GM19395 (cell line): ENCODE results near the gene PTPRM.

ENCODE experiments used
- ATAC-seq: cut with Tn5 transposase; IDR thresholded peaks from one replicate; pipeline ENCODE4 v1.9.1; 2021; ENCODE audit warnings: mild to moderate bottlenecking, moderate library complexity; ENCODE audit not compliant: unreplicated experiment

Gene PTPRM

GRCh38 chr18:7886436-7886835 lies 319.3 kb downstream of the PTPRM start:
- ATAC-seq, result no peak

- ATAC-seq, result no peak
Observed at GRCh38 chr18:7889515-7889914, 322.4 kb downstream of the PTPRM start.

DNA sequence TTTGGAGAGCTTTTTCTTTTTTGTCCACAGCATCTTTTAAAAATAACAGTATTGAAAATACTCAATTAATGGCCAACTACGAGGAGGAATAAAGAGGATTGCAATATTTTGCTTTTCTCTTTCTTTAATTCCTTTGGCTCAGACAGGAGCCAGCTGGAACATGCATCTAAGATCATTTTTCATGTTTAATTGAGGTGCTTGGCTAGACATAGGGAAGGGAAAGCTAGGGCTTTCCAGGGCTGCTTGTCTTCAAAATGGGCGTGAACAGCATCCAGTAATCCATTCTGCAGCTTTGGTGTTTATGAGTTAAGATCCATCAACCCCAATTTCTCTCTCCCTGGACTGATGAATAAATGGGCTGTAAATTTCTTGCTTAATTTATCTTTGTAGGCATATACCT lies 323.0 kb downstream of the PTPRM start:
- ATAC-seq, result no peak

DNA sequence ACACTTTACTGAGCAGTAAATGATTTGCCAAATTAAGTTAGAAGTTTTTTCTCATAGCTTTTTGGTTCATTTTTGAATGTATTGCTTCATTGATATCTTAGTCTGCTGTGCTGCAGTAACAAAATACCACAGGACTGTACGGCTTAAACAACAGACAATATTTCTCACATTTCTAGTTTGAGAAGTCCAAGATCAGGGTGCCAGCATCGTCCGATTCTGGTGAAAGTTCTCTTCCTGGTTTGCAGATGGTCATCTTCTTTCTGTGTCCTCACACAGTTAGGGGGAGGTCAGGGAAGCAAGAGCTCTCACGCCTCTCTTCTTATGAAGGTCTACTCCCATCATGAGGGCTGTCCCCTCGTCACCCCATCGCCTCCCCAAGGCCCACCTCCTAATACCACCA lies 325.4 kb downstream of the PTPRM start:
- ATAC-seq, result no peak

DNA sequence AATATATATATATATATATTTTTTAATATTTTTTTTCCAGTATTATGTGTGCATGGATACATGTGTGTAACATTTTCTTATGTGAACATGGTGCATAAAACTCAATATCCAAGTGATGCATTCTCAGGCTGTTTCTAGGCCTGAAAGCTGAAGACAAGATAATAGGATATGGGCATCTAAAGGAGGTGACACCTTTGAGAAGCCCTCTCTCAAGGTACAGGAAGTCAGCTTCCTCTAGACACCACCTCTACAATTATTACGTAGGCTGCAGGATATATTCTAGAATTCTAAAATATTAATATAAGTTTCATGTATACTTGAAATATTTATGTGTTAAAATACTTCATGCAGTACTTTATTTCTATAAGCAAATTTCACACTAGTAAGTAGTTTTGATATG lies 327.5 kb downstream of the PTPRM start:
- ATAC-seq, result no peak

DNA sequence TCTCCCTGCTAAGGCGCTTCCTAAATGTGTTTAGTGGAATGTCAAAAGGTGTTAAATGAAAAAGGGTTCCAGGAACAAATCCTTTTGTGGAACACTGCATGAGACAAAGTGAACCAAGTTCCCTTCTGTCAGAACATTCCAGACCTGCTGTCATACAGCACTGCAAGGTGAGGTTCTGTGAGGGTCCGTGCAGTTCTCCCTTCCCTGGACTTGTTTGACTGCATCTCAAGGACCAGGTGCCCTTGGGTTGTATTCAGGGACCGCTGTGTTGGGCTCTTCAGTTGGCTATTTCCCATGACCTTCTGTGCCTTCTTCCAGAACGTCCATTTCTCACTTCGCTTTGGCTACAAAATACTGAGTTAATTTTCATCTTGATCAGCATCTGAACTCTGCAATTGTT lies 328.2 kb downstream of the PTPRM start:
- no peak for ATAC-seq

DNA sequence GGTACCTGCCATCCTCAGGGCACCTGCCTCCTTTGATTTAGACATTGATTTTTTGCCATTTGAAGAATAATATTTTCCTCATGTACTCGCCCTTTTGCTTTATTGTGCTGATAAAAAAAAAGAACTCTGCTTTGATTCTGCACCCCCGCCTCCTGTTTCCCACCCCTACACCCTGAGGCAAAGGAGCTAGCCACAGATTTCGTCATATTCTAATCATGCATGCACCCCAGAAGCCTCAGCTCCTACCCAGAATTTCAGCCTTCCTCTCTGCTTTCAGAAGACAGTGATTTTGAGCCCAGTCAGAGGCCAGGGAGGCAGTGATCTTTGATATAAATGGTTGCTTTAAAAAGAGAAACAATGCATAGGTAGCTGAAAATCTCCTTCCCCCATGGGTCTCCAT lies 329.0 kb downstream of the PTPRM start:
- no peak for ATAC-seq

GRCh38 chr18:7896805-7897518 lies 329.8 kb downstream of the PTPRM start:
- ATAC-seq, result no peak

DNA sequence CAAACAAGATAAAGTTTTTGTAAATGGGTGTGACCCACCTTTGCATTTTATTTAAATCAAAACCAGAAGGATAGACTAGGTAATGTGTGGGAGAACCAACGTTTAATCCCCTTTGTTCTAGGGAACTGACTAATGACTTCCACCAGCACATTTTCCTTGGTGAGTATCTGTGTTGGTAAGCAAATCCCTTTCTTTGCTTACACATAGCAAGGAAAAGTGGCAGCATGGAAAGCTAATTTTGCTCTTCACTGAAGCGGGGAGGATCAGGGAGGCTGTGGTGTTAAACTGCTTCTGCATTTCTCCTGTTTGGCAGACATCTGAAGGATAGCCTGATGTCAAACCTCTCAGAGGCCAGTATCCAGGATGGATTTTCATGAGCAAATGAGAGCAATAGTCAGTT lies 331.1 kb downstream of the PTPRM start:
- no peak for ATAC-seq

- ATAC-seq, result no peak
Observed at GRCh38 chr18:7899078-7899477, 332.0 kb downstream of the PTPRM start.

GRCh38 chr18:7900091-7900490 lies 333.0 kb downstream of the PTPRM start:
- ATAC-seq, result no peak

- ATAC-seq, result no peak
Observed at GRCh38 chr18:7901657-7902056, 334.5 kb downstream of the PTPRM start.

- ATAC-seq, result no peak
Observed at GRCh38 chr18:7902399-7902839, 335.3 kb downstream of the PTPRM start.

- no peak for ATAC-seq
Observed at GRCh38 chr18:7904529-7904928, 337.4 kb downstream of the PTPRM start.

DNA sequence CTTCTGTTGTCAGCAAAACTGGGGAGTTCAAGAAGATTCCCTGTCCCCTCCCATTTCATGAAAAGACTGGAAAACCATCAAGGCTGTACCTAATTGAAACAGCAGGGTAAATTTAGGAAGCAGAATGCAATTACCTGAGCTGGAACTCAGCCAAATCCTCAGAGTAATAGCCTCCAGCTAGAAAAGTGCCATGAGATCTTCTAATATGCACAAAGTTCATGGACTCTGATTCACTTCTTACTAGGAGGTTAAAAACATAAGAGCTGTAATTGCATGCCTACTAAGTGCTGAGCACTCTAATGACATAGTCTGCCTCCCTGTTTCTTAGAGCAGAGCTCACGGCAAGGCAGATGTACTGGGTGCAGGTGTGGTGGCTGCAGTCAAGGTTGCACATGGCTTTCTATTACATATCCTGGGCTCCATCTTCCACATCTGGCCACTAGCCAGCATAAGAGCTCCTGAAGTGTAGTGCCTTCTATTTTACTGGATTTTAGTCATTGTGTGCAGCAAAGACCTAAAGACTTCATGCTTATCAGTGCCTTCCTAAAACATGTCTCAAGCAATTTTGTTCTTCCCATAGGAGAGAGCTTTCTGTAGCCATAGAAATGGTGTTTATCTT lies 341.7 kb downstream of the PTPRM start:
- ATAC-seq, result no peak

DNA sequence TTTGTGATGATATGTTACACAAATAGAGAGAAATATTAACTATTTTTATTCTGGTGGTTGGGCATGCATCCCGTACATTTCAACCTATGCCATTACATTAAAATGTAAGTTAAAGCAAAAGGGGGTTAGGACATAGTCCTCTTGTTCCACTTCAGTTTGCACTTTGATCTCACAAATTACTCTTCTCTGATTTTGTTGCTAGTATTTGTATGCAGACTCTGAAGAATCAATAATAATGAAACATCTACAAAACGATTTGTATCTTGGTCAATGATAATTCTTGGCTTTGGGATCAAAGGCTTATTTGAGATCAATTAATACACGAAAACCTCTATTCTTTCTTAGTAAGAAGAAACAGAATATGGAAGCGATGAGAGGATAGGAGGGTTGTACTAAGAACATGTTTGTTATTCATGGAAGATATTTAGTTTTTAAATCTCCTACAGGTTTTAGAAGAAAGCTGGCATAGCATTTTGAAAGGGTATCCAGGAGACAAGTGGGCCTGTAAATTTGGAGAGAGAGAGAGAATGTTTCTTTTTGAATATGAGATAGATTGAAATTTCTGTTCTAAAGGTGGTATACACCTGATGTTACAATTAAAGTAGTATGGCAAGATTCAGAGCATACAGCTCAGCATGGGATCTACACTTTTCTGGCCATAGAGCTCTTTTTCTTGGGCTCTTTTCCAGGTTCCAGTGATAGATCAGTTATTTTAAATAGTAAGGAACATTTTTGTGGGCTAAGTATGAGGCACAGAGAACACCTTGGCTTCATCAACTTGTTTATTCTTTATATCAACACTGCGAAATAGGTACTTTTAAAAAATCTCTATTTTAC lies 347.9 kb downstream of the PTPRM start:
- no peak for ATAC-seq

- ATAC-seq, result no peak
Observed at GRCh38 chr18:7918701-7919100, 351.6 kb downstream of the PTPRM start.

- ATAC-seq, result no peak
Observed at GRCh38 chr18:7919565-7919964, 352.4 kb downstream of the PTPRM start.

DNA sequence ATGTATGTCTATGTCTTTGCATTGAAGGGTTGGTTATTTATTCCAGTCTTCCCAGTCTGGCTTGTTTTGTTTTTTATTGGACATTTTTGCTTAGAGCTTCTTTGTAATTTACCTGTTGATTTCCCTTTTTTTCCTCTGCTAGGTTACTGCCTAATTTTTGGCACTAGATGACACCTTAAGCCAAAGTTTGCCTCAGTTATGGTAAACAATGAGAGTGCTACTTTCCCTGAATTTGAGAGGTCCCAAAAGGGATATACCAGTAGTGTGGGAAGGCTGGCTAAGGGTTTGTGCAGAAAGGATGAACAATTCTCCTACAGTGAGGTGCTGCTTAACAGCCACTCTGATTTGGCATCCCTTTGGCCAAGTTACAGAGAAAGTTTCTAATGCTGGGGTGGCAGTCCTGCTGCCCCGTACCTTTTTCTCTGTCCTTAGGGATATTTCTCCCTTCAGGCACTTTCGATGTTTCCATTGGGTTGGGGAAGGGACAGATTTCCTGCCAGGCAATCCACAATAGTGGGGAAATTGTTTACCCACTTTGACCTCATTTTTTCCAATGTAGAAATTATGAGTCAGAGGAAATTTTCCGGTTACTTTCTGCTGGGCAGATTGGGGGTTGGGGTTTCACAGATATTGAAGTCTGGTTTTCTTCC lies 354.9 kb downstream of the PTPRM start:
- ATAC-seq, result no peak

- ATAC-seq, result no peak
Observed at GRCh38 chr18:7923105-7923504, 356.0 kb downstream of the PTPRM start.

GRCh38 chr18:7924616-7925015 lies 357.5 kb downstream of the PTPRM start:
- ATAC-seq, result no peak
